A673 (cell line): ENCODE data around the gene TMCC1.

Experiments used
- EZH2 ChIP-seq: fragments of 200-600 bp; sonication (generic); IDR thresholded peaks from 2 replicates; pipeline ENCODE4 v1.6.1; 2017; ENCODE audit warnings: borderline replicate concordance, low read depth, mild to moderate bottlenecking, mixed read lengths, antibody characterized with exemption, low read length; ENCODE audit not compliant: poor library complexity, severe bottlenecking
- TF ChIP-seq, protein P1 (sequence below): fragments of 300-800, 200-600 bp; sonication (generic); conservative IDR thresholded peaks from 2 replicates; pipeline ENCODE4 v1.5.1; 2017; ENCODE audit warnings: low read depth, mild to moderate bottlenecking, antibody characterized with exemption, low read length, moderate library complexity, mixed read lengths

DNA sequence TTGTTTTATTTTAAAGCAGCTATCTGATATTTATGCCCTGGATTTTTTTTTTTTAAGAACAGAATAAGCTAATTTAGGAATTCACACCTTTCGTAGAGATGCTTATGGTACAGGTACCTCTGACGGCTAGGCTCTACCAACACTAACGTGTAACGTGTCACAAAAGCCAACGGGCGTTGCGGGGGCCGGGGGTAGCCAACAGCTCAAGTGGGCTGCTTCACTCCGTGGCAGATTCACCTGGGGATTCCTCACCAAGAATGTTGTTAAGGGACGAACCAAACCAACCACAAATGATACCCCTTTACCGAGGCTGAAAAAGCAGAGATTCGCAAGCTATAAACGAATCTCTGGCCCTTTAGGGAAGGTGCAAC, 1.0 kb downstream of the TMCC1 start:
- TF ChIP-seq, protein P1, sequence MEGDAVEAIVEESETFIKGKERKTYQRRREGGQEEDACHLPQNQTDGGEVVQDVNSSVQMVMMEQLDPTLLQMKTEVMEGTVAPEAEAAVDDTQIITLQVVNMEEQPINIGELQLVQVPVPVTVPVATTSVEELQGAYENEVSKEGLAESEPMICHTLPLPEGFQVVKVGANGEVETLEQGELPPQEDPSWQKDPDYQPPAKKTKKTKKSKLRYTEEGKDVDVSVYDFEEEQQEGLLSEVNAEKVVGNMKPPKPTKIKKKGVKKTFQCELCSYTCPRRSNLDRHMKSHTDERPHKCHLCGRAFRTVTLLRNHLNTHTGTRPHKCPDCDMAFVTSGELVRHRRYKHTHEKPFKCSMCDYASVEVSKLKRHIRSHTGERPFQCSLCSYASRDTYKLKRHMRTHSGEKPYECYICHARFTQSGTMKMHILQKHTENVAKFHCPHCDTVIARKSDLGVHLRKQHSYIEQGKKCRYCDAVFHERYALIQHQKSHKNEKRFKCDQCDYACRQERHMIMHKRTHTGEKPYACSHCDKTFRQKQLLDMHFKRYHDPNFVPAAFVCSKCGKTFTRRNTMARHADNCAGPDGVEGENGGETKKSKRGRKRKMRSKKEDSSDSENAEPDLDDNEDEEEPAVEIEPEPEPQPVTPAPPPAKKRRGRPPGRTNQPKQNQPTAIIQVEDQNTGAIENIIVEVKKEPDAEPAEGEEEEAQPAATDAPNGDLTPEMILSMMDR = no peak
- no peak for TF ChIP-seq EZH2
